ENCODE results near the gene PTK7.

DNA sequence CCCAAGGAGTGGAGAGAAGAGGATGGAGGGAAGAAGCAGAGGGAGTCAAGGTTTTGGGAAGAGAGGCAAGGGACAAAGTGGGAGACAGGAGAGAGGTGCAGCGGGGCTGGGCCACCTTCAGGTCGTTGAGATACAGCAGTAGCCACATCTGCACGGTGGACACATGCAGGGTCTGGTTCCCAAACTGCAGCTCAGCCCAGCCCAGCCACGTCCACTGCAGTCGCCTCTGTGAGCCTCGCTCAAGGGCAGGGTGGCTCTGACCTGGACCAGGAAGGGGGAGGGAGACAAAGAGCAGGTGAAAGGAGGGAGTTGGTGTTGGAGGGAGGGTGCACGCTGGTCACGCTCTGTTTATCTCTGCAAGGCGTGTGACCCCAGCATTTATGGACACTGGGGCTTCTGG lies 37.4 kb upstream of the PTK7 start:
- TF ChIP-seq, protein P1, sequence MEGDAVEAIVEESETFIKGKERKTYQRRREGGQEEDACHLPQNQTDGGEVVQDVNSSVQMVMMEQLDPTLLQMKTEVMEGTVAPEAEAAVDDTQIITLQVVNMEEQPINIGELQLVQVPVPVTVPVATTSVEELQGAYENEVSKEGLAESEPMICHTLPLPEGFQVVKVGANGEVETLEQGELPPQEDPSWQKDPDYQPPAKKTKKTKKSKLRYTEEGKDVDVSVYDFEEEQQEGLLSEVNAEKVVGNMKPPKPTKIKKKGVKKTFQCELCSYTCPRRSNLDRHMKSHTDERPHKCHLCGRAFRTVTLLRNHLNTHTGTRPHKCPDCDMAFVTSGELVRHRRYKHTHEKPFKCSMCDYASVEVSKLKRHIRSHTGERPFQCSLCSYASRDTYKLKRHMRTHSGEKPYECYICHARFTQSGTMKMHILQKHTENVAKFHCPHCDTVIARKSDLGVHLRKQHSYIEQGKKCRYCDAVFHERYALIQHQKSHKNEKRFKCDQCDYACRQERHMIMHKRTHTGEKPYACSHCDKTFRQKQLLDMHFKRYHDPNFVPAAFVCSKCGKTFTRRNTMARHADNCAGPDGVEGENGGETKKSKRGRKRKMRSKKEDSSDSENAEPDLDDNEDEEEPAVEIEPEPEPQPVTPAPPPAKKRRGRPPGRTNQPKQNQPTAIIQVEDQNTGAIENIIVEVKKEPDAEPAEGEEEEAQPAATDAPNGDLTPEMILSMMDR (IDR thresholded peaks at IDR 0.05) = no peak
- TF ChIP-seq POLR2A (IDR thresholded peaks at IDR 0.05) (no peak), POLR2AphosphoS5 (IDR thresholded peaks at IDR 0.05) (no peak), EP300 (IDR thresholded peaks at IDR 0.05) (no peak)
